Heart left ventricle (tissue), 16 donors: Measurements from ENCODE around the gene RBBP5. TPM values are rescaled to one million over a fixed set of nuclear protein-coding genes. Genes with fewer than 3 reads are reported as not detected.

Experiments
- ATAC-seq, 4 donors: fragments of 200-7000 bp; cut with Tn5 transposase; one replicate each; pipeline ENCODE4 v1.9.1; 2020 to 2022; ENCODE audit warnings: moderate library complexity in 4 of 4, mild to moderate bottlenecking in 3 of 4, moderate number of reproducible peaks in 1 of 4
- DNase-seq, 5 donors: peaks; one replicate each; pipeline ENCODE4 v3.0.0-alpha.2; 2020
- H3K27ac ChIP-seq, 12 donors: fragments of 200-600 bp; sonication (generic) in 4 of 12; one replicate each; pipeline versions ENCODE4 v1.5.0 to v1.8.0; 2016 to 2022; ENCODE audit warnings: mild to moderate bottlenecking in 2 of 12
- H3K27me3 ChIP-seq, 9 donors: fragments of 200-600 bp; sonication (generic) in 2 of 9; one replicate each; pipeline versions ENCODE4 v1.5.1 to v1.8.0; 2016 to 2022; ENCODE audit warnings: mild to moderate bottlenecking in 3 of 9
- H3K36me3 ChIP-seq, 9 donors: fragments of 200-600 bp; sonication (generic) in 2 of 9; one replicate each; pipeline versions ENCODE4 v1.5.0 to v1.8.0; 2018 to 2022; ENCODE audit warnings: mild to moderate bottlenecking in 2 of 9
- H3K4me1 ChIP-seq, 12 donors: fragments of 200-600 bp; sonication (generic) in 4 of 12; one replicate each; pipeline versions ENCODE4 v1.5.0 to v1.8.0; 2016 to 2022; ENCODE audit warnings: mild to moderate bottlenecking in 3 of 12
- H3K4me3 ChIP-seq, 12 donors: fragments of 200-600 bp; sonication (generic) in 4 of 12; one replicate each; pipeline versions ENCODE4 v1.5.0 to v1.8.0; 2017 to 2022; ENCODE audit warnings: mild to moderate bottlenecking in 9 of 12, moderate library complexity in 4 of 12
- H3K9me3 ChIP-seq, 12 donors: fragments of 200-600 bp; sonication (generic) in 4 of 12; one replicate each; pipeline versions ENCODE4 v1.5.0 to v1.8.0; 2016 to 2022; ENCODE audit warnings: mild to moderate bottlenecking in 1 of 12
- POLR2A ChIP-seq, 2 donors: fragments of 450-650 bp; IDR thresholded peaks; one replicate each; pipeline ENCODE4 v1.6.1; 2017; ENCODE audit warnings: antibody characterized with exemption in 2 of 2, mild to moderate bottlenecking in 2 of 2, moderate library complexity in 2 of 2
- WGBS, 4 donors: extraction: QIAGEN DNeasy Blood & Tissue Kit in 2 of 4; methylation state at CpG; one replicate each; pipeline versions ENCODE4 v1.1.5 to v1.1.7; 2013 to 2018; 5-methylcytosine and 5-hydroxymethylcytosine counted together
- intact Hi-C, 10 donors: fragments of 100-400 bp; cut with DNase I; formaldehyde crosslinking; loops; one replicate each; pipeline versions ENCODE4 v1.11.1 to v1.14.2; 2022
- polyA plus RNA-seq, 2 donors: library from polyadenylated mRNA; stranded (reverse); fragments of 200-250 nt; gene quantifications; one replicate each; pipeline ENCODE4 v1.2.3, GENCODE V29; 2013
- total RNA-seq, 9 donors: library from RNA; depleted of rRNA in 2 of 9; stranded (reverse); fragments of >200 nt in 2 of 9; fragmentation: NEBNext Ultra II Directional in 3 of 9; extraction: Animal tissue kit (Norgen Biotek cat#: 25700) in 3 of 9; gene quantifications; one replicate each; pipeline versions ENCODE4 v1.1.0 to v1.2.4, GENCODE V29; 2016 to 2023
- TF ChIP-seq, protein P1 (sequence below), 12 donors: fragments of 200-600 bp; sonication (generic) in 4 of 12; IDR thresholded peaks; one replicate each; pipeline versions ENCODE4 v1.5.0 to v1.8.0; 2018 to 2022; ENCODE audit warnings: antibody characterized with exemption in 12 of 12, mild to moderate bottlenecking in 5 of 12
- donor health status: ischemic (EF 13 %, LVEDD 7.1; RV severe dilation, severe dysfunction).
- donor health status: healthy with polysubstance abuse.
- donor health status: DM: no; HTN: yes; CAD: no.
- donor health status: DM: no; HTN: no; CAD: no.
- donor health status: ischemic (EF 25% LVEDD 6.9; RV normal size, moderate dysfunction).
- donor health status: ischemic (EF 25% LVEDD 5.7; RV mildly dilated, moderate dysfunction).
- donor health status: healthy.
- donor health status: DM: yes; HTN: yes; CAD: no.
- donor health status: ischemic (EF 35%, LVEDD 5.7; RV mildly dilated, moderate dysfunction).
- donor health status: nonischemic (EF 11% LVEDD 7.7; RV severe dilation, severe dysfunction).
- donor health status: DM: yes; HTN: yes; CAD: no.
- donor health status: PGD.
- donor health status: ischemic (EF 29% LVEDD 5.4; RV normal size, mild dysfunction).
- donor health status: nonischemic (EF 23%, LVEDD 6.1; RV moderate dilation, normal function).

Gene RBBP5
- total and polyA plus RNA-seq, 11 donors, result 3.8 to 12.1 (median 9.5) TPM

GRCh38 chr1:205042911-205043806, 78.6 kb downstream of the RBBP5 start, which contains the start of gene CNTN2:
CNTN2 (plus strand) TSS chr1:205043212; CDS start chr1:205053186, 9,974 bp downstream.
- H3K27me3 ChIP-seq, result peaks cover 5 to 69% (median 46%) of the 10 kb centered on the region in 9 donors
- WGBS, 4 donors, result 5 to 18% (median 9%) methylated on average over 24 to 53 of the region's 53 CpGs
- H3K27ac ChIP-seq, result no peak within 1 kb of the TSS
- no peaks in the 10 kb centered on the region for H3K36me3 ChIP-seq
- no peak for DNase-seq
- peak within 1 kb of the TSS in 3 of 12 donors; percentile 4 to 19 (median 11) for H3K4me3 ChIP-seq
- TF ChIP-seq, protein P1, sequence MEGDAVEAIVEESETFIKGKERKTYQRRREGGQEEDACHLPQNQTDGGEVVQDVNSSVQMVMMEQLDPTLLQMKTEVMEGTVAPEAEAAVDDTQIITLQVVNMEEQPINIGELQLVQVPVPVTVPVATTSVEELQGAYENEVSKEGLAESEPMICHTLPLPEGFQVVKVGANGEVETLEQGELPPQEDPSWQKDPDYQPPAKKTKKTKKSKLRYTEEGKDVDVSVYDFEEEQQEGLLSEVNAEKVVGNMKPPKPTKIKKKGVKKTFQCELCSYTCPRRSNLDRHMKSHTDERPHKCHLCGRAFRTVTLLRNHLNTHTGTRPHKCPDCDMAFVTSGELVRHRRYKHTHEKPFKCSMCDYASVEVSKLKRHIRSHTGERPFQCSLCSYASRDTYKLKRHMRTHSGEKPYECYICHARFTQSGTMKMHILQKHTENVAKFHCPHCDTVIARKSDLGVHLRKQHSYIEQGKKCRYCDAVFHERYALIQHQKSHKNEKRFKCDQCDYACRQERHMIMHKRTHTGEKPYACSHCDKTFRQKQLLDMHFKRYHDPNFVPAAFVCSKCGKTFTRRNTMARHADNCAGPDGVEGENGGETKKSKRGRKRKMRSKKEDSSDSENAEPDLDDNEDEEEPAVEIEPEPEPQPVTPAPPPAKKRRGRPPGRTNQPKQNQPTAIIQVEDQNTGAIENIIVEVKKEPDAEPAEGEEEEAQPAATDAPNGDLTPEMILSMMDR (IDR thresholded peaks at IDR 0.05), result no peak
- TF ChIP-seq POLR2A (IDR thresholded peaks at IDR 0.05), result no peak
- H3K4me1 ChIP-seq, result peaks cover 0 to 10% (median 0%) of the 10 kb centered on the region in 12 donors
- intact Hi-C loops, result no loop called here
- H3K9me3 ChIP-seq, result no peaks in the 10 kb centered on the region
- no peak for ATAC-seq

DNA sequence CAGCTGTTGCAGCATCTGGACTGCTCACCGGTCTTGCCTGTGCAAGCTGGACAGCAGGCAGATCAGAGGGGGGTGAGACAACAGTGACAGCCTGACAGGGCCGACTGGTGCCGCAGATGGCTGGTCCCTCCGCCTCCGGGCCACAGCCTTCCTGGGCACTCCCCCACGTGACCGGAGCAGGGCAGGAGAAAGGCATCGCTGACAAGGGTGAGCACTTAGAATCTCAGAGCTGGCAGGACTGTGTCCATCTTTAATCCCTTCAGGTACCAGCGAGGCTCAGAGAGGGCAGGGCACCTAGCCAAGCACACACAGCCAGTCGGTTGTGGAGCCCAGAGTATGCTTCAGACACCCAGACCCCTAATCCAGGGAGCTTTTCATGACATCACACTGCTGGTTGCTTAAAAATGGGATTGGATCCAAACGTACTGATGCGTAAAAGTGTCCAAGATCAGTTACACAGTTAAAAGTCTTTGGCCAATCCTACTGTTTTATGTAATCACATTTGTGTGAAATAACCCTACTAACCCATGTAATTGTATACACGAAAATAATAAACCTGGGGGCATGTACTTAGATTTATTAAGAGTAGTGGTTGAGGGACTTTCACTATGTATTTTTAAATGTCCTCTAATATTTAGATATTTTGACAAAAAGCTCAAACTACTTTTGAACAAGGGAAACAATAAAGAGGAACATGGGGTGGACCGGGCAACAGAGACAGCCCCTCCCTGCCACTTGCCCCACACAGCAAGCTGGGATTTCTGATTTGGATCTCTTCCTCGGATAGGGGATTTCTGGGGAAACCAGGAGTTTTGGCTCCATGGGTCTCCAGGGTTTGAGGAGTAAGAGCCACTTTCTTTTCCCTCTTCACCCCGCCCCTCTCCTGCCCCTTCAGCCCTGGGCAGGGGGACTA, 79.5 kb downstream of the RBBP5 start:
- DNase-seq (no peak), ATAC-seq (no peak)
- TF ChIP-seq POLR2A (IDR thresholded peaks at IDR 0.05), result no peak
- TF ChIP-seq, protein P1 (IDR thresholded peaks at IDR 0.05), result no peak
- Histone ChIP-seq H3K27me3 (peaks cover 5 to 63% (median 38%) of the 10 kb centered on the region in 9 donors), H3K27ac (no peak overlapping the region), H3K4me3 (no peak overlapping the region), H3K9me3 (no peaks in the 10 kb centered on the region), H3K4me1 (peaks cover 0 to 10% (median 0%) of the 10 kb centered on the region in 12 donors), H3K36me3 (no peaks in the 10 kb centered on the region)
- intact Hi-C loops, result no loop called here
- 41 to 64% (median 63%) methylated on average over 8 to 16 of the region's 16 CpGs for WGBS, 4 donors

DNA sequence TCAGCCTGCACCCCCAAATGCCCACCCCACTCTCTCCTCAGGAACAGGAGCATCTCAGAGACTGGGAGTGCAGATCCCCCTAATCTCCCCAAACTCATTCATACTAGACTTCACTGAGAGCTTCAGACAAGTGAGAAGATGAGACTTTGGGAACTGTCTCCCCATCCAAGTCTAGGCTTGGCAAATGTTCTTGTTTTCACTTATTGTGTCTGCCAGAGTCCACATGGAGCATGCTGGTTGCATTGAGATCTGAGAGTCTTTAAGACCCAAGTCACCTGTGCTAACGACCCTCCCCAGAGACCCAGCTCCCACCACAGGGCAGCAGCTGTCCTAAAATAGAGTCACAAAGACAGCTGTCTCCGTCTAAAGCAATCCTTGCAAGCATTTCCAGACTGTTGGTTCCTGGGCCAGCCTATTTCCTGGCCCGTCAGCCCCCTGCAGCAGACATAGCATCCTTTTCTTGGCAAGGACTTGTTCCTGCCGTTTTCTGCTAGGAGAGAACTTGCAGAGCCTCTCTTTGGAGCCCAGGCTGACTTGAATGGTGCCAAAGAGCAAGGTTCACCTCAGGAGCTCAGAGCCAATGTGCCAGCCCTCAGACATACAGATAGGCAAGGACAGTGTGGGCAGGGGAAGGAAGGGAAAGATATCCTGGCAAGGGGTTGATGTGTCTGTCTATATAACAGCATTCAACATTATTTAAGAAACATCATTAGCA, 80.6 kb downstream of the RBBP5 start:
- 23 to 39% (median 36%) methylated on average over 4 of the region's 4 CpGs for WGBS, 4 donors
- intact Hi-C loops, result no loop called here
- H3K27me3 ChIP-seq, result peaks cover 5 to 52% (median 33%) of the 10 kb centered on the region in 9 donors
- H3K36me3 ChIP-seq, result no peaks in the 10 kb centered on the region
- H3K4me3 ChIP-seq, result no peak overlapping the region
- no peak for ATAC-seq
- H3K9me3 ChIP-seq, result no peaks in the 10 kb centered on the region
- no peak overlapping the region for H3K27ac ChIP-seq
- TF ChIP-seq POLR2A (IDR thresholded peaks at IDR 0.05), result no peak
- TF ChIP-seq, protein P1 (IDR thresholded peaks at IDR 0.05), result no peak
- DNase-seq, result no peak
- peaks cover 0 to 10% (median 0%) of the 10 kb centered on the region in 12 donors for H3K4me1 ChIP-seq
